NCI-H146 (cell line): ENCODE results near the gene CD84.
"Not testable (repeated sequence)": the region's sequence is repeated elsewhere in the genome, so short reads cannot be mapped to it uniquely, and the experiment has no call there.

Experiments
- DNase-seq: peaks from one replicate; lab custom pipeline; 2025; lab: John Stamatoyannopoulos, UW

CD84 gene

GRCh38 chr1:160500321-160500990, 78.8 kb downstream of the CD84 start:
- DNase-seq = no peak

- DNase-seq = no peak
Measured at GRCh38 chr1:160499631-160500030, 79.7 kb downstream of the CD84 start.

- DNase-seq = not testable (repeated sequence)
Measured at GRCh38 chr1:160498301-160499065, 80.8 kb downstream of the CD84 start.

- DNase-seq = no peak
Measured at GRCh38 chr1:160496334-160496733, 83.0 kb downstream of the CD84 start.

GRCh38 chr1:160494620-160495019, 84.7 kb downstream of the CD84 start:
- DNase-seq = no peak

GRCh38 chr1:160492617-160493016, 86.7 kb downstream of the CD84 start:
- no peak for DNase-seq

GRCh38 chr1:160491981-160492380, 87.3 kb downstream of the CD84 start:
- DNase-seq = no peak
